ENCODE data around the gene GYPC. TPM values are rescaled to one million over a fixed set of nuclear protein-coding genes. Genes with fewer than 3 reads are reported as not detected.

Gene GYPC
- total RNA-seq, 1 experiment from 2014 or later: 13.6 TPM

DNA sequence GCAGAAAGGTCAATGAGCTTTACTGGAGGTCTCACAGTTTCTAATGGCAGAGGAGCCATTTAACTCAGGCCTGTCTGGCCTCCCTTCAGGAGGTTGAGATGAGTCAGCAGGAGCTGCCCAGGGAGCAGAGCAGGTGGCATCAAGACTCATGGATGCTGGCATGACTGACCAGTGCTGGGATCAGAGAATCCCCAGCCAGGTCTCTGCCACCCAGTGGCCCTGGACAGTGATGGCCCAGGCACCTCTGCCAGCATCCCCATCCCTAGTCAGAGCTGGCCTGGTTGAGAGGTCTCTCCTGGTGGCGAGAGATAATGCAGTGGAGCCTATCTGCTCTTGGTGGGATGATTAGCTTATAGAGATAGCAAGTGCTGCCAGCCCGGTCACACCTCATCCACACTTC is 43.1 kb downstream of the GYPC start:
- H3K56ac ChIP-seq (ENCODE audit: insufficient read length, low read depth, low read length): no peak overlapping the region
- no peak overlapping the region for H2BK5ac ChIP-seq (ENCODE audit: insufficient read length, low read length)
- H3K9ac ChIP-seq (ENCODE audit: extremely low read depth, insufficient read length, low read length): no peak overlapping the region
- H3T11ph ChIP-seq (ENCODE audit: low read length): no peak overlapping the region
- Mint-ChIP-seq H3K36me3 (ENCODE audit: insufficient read depth in 1 of 3, low read depth in 3 of 3) (peaks cover 12 to 20% (median 12%) of the 10 kb centered on the region in 3 experiments), H3K9me3 (peaks cover 10 to 12% of the 10 kb centered on the region in 2 experiments; a peak in 4 of 5 replicates), H3K27me3 (ENCODE audit: low read depth) (no peaks in the 10 kb centered on the region; the same call in none of the 2 replicates), H3K4me1 (peaks cover 26 to 48% of the 10 kb centered on the region in 2 experiments), H3K4me3 (no peak overlapping the region), H3K27ac (no peak overlapping the region)
- no peak overlapping the region for H2BK12ac ChIP-seq (ENCODE audit: insufficient read length, low read depth, low read length)
- H2BK120ac ChIP-seq (ENCODE audit: low read depth, low read length, poor library complexity, severe bottlenecking): no peak overlapping the region
- H3K14ac ChIP-seq (ENCODE audit: insufficient read depth, low read length): no peak overlapping the region
- no peak overlapping the region for H4K91ac ChIP-seq (ENCODE audit: insufficient read length, low read depth, low read length)
- H4K8ac ChIP-seq (replicated peaks; ENCODE audit: insufficient read length, low read depth, low read length): no peak overlapping the region
- peaks cover 4% of the 10 kb centered on the region; the same call in 1 of the 2 replicates for H3K4me1 ChIP-seq (ENCODE audit: insufficient read depth, low read length)
- no peak overlapping the region for H2BK15ac ChIP-seq (ENCODE audit: low read depth, low read length)
- H3K9me3 ChIP-seq (ENCODE audit: control insufficient read depth, low read depth, low read length): no peaks in the 10 kb centered on the region
- no peaks in the 10 kb centered on the region for H3K79me2 ChIP-seq (ENCODE audit: insufficient read depth, low read length)
- no peak overlapping the region for H2AFZ ChIP-seq (ENCODE audit: low read length)
- H3K27ac ChIP-seq (ENCODE audit: insufficient read length, low read depth, low read length): no peak overlapping the region
- H2AK5ac ChIP-seq (ENCODE audit: insufficient read length, low read length): no peak overlapping the region
- H3K4ac ChIP-seq (ENCODE audit: low read depth, low read length): no peak overlapping the region
- no peak overlapping the region for H3K18ac ChIP-seq (ENCODE audit: insufficient read length, low read depth, low read length)
- no peaks in the 10 kb centered on the region for H3K23me2 ChIP-seq (ENCODE audit: insufficient read length, low read depth, low read length, poor library complexity, severe bottlenecking)
- TF ChIP-seq, protein P1, sequence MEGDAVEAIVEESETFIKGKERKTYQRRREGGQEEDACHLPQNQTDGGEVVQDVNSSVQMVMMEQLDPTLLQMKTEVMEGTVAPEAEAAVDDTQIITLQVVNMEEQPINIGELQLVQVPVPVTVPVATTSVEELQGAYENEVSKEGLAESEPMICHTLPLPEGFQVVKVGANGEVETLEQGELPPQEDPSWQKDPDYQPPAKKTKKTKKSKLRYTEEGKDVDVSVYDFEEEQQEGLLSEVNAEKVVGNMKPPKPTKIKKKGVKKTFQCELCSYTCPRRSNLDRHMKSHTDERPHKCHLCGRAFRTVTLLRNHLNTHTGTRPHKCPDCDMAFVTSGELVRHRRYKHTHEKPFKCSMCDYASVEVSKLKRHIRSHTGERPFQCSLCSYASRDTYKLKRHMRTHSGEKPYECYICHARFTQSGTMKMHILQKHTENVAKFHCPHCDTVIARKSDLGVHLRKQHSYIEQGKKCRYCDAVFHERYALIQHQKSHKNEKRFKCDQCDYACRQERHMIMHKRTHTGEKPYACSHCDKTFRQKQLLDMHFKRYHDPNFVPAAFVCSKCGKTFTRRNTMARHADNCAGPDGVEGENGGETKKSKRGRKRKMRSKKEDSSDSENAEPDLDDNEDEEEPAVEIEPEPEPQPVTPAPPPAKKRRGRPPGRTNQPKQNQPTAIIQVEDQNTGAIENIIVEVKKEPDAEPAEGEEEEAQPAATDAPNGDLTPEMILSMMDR (conservative IDR thresholded peaks at IDR 0.05): no peak
- no peaks in the 10 kb centered on the region for H3K79me1 ChIP-seq (ENCODE audit: insufficient read depth, low read depth, low read length, poor library complexity, severe bottlenecking)
- no peaks in the 10 kb centered on the region for H3K27me3 ChIP-seq (ENCODE audit: insufficient read depth, low read length)
- no CpG with 5 or more reads among the region's 2 CpGs for WGBS (ENCODE audit: extremely low coverage, insufficient read length, low lambda C conversion rate)
- H2BK20ac ChIP-seq (ENCODE audit: low read depth, low read length, poor library complexity, severe bottlenecking): no peak overlapping the region
- H3K4me2 ChIP-seq (ENCODE audit: insufficient read depth, insufficient read length, low read length): no peak overlapping the region
- no peak overlapping the region for H4K5ac ChIP-seq (ENCODE audit: insufficient read length, low read depth, low read length)
- no peaks in the 10 kb centered on the region for H4K20me1 ChIP-seq (ENCODE audit: control insufficient read depth, insufficient read depth, insufficient read length)
- DNase-seq: no peak
- no peak overlapping the region for H3K23ac ChIP-seq (ENCODE audit: insufficient read length, low read depth, low read length)
